Femur (tissue), 1 donor: Measurements from ENCODE around the gene FILIP1L.
"Not testable (repeated sequence)": the region's sequence is repeated elsewhere in the genome, so short reads cannot be mapped to it uniquely, and the experiment has no call there.

ENCODE experiments used
- DNase-seq: peaks from one replicate; pipeline ENCODE4 v3.0.0-alpha.2; 2017

The FILIP1L gene

GRCh38 chr3:100097919-100098783 lies 16.1 kb downstream of the FILIP1L start:
- DNase-seq, result no peak

- no peak for DNase-seq
Observed at GRCh38 chr3:100096866-100097265, 17.4 kb downstream of the FILIP1L start.

DNA sequence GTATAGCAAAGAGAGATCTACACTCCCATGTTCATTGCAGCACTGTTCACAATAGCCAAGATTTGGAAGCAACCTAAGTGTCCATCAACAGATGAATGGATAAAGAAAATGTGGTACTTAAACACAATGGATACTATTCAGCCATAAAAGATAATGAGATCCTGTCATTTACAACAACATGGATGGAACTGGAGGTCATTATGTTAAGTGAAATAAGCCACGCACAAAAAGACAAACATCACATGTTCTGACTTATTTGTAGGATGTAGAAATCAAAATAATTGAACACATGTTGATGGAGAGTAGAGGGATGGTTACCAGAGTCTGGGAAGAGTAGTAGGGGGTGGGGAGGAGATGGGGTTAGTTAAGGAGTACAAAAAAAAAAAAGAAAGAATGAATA lies 18.0 kb downstream of the FILIP1L start:
- DNase-seq, result not testable (repeated sequence)

DNA sequence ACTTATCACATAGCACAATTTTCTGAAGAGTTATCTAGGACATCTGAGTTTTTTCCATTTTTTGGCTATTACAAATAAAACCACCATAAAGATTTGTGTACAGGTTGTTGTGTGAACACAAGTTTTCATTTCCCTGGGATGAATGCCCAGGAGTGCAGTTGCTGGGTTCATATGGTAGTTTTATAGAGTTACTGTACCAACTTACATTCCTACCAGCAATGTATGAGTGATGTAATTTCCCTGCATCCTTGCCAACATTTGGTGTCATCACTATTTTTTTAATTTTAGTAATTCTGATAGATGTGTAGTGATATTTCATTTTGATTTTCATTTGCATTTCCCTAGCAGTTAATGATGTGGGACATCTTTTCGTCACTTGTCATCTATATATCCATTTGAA lies 20.5 kb downstream of the FILIP1L start:
- DNase-seq, result no peak

- no peak for DNase-seq
Observed at GRCh38 chr3:100090669-100091005, 23.7 kb downstream of the FILIP1L start.

DNA sequence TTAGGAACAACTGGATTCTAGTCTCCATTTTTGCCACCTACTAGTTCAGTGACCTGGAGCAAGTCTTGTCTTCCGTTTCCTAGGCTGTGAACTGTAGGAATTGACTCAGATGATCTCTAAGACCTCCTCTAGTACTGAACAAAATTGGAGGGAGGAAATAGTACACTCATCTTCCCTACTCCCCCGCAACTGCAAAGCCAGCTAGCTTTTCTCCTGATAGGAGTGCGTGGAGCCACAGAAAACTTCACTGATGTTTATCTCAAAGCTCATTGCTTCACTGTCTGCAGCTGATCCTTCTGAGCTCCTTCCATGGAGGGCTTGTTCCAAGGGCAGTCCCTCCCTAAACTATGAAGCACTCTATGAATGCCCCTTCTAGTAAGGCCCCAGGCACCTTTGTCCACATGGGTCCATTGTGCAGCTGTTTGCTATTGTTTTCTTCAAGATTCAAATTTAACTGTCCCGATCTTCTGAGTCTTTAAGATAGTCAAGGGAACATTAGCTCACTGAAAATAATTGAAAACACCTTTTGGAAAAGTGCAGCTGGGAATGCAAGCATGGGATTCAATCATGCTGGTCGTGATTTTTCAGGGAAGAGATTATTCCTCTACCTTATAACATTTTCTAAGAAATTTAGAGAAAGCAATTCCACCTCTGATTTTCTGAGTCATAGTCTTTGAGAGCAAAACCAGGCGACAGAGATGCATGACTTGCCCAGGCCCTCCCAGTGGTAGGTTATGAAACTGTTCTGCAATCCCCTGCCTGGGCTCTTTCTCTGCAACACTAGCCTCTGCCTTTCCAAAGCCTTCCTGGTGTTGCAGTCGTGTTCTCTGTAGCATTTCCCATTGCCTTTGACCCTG lies 24.3 kb downstream of the FILIP1L start:
- no peak for DNase-seq

GRCh38 chr3:100088735-100089368 lies 25.4 kb downstream of the FILIP1L start:
- no peak for DNase-seq

- no peak for DNase-seq
Observed at GRCh38 chr3:100087198-100087597, 27.1 kb downstream of the FILIP1L start.

GRCh38 chr3:100086401-100086800 lies 27.9 kb downstream of the FILIP1L start:
- DNase-seq, result no peak

DNA sequence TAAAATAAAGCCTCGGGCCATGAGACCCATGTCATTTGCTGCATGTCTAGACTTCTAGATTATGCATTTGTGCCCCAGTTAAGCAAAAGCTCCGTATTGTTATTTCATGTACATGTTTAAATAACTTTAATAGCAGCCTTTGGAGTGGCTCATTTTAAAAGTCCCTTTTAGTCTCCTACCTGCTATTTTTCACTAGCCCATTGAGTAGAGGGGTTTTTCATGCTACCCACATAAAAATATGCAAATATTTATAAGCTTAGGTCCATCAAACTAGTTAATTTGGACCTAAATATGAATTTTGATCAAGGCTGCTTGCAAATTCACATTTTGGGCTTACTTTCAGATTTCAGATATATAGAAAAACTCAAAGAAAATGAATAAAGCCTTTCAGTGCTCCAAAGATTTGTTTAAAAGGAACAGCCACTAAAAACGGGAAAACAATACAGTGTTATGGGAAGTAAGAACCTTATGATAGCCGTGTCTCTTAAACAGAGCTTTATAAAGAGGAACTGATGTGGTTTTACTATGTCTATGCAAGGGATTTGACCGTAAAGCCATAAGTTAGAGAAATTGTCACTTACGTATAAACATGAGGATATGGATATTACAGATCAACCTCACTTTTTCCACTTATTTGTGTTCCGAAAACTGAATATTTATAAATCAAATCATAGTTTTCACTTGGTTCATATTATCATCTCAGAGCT lies 30.0 kb downstream of the FILIP1L start:
- DNase-seq, result no peak

DNA sequence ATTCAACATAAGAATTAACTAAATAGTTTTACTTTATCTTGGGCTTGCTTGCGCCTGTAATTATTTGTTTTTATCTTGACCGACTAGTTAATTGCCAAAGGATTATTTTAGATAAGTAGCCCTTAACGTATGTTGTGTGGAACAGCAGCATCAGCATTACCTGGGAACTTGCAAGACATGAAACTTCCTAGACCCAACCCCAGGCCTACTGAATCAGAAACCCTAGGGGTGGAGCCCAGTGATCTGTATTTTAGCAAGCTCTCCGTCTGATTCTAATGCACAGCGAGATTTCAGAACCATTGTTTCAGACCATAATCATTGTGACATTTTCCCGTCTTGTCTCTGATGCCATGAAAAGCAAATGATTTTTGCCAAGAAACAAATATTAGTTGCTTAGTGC lies 31.1 kb downstream of the FILIP1L start:
- DNase-seq, result no peak

GRCh38 chr3:100082714-100083113 lies 31.6 kb downstream of the FILIP1L start:
- DNase-seq, result no peak

DNA sequence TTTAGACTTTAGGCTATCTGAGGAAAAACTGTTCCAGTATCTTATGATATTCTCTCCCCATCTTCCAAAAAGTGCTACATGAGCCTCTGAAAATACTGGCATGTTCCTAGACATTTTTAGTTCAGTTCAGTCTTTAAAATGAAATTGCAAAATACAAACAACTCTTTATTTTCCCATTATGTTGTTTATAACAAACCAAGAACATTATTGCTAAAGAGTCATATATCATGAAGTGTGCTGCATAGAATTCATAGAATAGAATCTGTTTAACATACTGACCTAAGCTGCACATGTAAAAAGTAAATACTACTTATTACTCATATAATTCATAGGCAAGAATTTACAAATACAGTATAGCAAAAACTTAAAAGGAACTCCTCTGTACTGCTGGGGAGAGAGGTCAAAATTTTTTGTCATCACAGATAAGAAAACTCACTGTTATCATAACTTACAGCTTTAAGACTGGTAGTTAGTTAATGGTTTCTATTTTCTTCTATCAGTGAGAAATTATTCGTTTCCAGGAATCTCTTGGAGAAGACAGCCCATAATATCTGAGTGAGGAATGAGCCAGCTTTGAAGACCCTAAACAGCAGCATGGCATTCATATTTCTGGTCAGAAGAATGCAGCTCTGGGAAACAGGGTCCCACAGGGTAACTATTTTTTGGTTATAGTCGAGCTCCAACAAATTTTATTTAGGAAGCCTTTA lies 32.2 kb downstream of the FILIP1L start:
- DNase-seq, result no peak

DNA sequence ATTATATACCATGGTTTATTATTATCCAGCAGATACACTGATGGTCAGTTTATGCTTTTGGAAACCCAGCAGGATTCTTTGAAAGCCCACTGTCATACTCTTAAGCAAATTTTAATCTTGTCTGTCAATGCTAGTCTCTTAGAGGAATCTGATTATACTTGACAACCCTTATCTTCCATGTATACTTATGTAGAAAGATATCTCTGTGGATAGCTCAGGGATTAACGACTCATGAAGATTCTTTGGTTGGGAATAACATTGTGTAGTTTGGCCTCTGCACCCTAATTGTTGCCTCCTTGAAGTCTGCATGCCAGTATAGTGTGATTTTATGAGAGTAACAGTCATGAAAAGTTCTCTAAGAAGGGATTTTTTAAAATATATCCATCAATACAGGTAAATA lies 33.0 kb downstream of the FILIP1L start:
- DNase-seq, result no peak

DNA sequence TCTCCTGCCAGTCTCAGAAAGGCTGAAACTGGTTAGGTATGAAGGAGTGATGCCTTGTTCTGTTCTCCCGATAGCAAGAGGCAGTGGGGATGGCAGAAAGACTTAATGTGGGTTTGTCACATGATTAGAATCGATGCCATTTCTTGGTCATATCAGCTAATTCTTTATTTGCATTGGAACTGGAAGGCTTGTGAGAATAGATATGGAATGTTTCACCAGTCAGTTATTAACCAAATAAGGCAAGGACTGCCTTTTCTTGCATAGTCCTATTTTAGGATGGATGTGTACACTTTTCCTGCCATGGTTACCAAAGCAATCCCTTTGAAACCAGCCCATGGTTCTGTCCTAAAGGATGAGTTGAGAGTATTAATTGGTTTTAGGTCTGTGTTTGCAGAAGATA lies 33.7 kb downstream of the FILIP1L start:
- DNase-seq, result no peak

DNA sequence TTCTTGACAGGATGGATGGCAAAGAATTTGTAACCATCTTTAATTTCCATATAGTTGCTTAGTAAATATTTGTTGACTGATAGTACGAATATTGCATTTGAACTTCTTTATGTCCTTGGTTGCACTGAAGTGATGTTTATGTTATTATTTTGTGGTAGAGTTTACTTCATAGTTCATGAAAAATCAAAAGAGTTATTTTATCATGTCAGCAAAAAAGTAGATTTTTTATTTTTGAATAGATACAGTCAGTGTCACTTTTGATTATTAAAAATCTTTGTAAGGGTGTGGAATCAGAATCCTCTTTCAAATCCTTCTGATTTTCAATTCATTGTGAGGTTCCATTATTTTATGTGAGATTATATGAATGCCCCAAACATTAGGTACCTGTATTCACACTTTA lies 35.0 kb downstream of the FILIP1L start:
- DNase-seq, result no peak

DNA sequence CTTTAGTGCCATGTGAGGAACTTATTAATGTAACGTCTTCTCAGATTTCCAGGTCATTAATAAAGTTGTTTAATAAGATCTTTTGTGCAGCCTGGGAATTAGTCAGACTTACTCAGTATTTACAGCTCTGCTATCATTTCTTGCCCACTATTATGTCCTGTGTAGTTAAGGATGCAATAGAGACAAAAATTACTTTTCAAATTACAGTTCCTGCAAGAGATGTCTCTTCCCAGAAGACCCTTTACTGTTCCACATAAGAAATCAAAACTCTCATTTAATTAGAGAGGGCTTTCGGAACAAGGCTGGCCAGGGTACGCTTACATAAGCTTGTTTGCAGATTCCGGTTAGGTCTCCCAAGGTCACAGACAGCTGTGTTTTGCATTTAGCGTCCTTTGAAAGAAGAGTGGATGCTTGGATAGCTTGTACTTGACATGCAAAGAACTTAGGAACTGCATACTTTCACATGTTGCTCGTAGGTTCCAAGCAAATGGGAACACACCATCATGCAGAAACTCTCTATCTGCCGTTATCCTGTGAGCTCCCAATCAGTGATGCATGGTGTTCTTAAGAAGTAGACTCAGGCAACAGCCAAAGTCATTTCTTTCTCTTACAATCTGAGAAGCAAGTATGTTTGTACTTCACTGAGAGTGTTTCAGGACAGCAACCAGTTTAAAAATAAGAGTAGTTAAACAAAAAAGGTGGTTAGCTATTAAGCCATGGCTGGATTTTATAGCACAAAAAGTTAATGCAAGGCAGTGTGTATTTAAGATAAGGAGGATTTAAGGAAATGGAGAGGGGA lies 37.4 kb downstream of the FILIP1L start:
- DNase-seq, result peak; percentile 56

- no peak for DNase-seq
Observed at GRCh38 chr3:100075851-100076730, 38.2 kb downstream of the FILIP1L start.

DNA sequence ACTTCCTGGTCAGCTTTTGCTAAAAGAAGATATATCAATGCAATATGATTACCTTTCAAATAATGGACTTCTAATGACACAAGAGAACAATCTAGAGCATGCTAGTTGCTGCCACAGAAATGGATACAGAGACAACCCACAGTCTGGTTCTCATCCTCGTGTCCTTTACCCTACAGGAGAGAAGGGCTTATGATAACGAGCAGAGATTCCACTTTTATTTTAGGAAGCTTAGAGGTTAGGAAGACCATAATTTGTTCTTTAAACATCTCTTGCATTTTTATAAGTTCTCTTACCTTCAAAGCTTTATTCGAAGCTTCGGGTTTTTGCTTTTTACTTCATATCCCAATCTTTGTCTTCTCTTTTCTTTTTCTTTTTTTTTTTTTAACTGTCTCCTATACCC lies 39.1 kb downstream of the FILIP1L start:
- no peak for DNase-seq

GRCh38 chr3:100073714-100074307 lies 40.5 kb downstream of the FILIP1L start:
- DNase-seq, result peak; percentile 85
